Measurements from ENCODE around the gene WEE1.

- TF ChIP-seq CTCF (IDR thresholded peaks at IDR 0.05) = no peak
- no peak for TF ChIP-seq EP300 (IDR thresholded peaks at IDR 0.05)
- no peak for TF ChIP-seq POLR2A (IDR thresholded peaks at IDR 0.05)
Measured at GRCh38 chr11:9573775-9574621, 528 bp downstream of the WEE1 start.

Data from suprapubic skin (tissue), 3 donors.